ENCODE results near the gene ARG2.

Gene ARG2

GRCh38 chr14:67619446-67620216 lies at the start of gene ARG2:
ARG2 (plus strand) TSS chr14:67619920; CDS start chr14:67619978, 58 bp downstream.
- DNase-seq, result peak; percentile 89

- DNase-seq, result no peak
Observed at GRCh38 chr14:67570453-67570852, 49.3 kb upstream of the ARG2 start.

DNA sequence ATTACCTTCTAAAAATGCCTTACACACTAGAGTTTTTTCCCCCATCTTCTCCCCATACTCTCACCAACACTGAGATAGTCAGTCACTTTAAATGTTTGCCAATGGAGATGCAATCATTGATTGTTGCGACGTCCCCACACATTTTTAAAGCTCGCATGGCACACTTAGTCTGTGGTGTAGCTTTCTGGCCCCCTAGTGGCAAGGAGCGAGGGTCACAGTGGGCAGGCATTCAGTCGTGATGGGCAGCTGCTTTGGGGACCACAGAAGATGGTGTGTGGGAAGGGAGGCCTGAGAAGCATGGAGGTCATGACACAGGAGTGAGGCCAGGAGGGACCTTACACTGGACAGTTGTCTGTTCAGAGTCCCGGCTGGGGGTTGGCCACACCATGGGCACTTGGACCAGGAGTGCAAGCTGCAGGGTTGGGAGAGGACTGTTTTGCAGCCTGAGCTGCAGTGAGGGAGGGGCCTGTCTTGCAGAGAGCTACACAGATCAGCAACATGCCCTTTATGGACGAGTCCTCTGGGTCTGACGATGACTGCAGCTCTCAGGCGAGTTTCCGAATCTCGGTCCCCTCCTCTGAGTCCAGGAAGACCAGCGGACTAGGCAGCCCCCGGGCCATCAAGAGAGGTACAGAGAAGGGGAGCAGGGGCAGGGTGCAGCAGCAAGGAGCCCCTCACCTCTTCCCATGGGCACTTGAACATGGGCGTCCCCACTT lies 48.3 kb upstream of the ARG2 start:
- DNase-seq, result peak; percentile 26

GRCh38 chr14:67571991-67572323 lies 47.8 kb upstream of the ARG2 start:
- DNase-seq, result no peak

DNA sequence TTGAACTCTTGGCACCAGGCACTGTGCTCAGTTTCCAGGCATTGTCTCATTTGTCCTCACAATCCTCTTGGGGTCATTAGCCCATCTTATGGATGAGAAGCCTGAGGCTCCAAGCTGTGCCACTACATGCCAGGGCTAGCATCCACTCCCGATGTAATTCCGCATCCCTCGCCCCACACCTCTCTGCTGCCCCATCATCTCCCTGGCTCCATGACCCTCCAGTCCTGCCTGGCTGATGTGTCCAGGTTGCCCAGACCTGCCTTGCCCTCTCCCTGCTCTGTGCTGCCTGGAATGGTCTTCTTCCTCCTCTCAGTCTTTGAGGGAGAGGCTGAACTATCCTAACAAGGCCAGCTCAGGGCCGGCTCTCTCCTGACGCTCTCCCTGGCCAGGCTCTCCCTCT lies 47.1 kb upstream of the ARG2 start:
- DNase-seq, result no peak

GRCh38 chr14:67573228-67574010 lies 46.3 kb upstream of the ARG2 start:
- no peak for DNase-seq

GRCh38 chr14:67574156-67574555 lies 45.6 kb upstream of the ARG2 start:
- DNase-seq, result no peak

DNA sequence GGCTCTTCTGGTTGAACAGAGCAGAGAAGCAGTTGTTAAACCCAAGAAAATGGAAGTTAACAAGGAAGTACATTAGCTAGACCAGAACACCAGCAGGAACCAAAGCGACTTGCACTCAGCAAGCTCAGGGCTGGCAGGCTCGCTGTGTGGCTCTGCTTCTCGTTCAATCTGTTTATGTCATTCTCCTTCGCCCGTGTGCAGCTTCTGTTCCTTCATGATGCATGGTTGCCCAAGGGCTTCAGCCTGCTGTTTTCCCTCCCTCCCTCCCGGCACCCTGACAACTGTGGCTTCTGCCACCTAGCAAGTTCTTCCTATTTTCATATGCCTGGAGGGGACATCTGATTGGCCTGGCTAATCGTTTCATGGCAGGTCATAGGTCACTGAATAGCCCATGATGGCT lies 44.9 kb upstream of the ARG2 start:
- no peak for DNase-seq

DNA sequence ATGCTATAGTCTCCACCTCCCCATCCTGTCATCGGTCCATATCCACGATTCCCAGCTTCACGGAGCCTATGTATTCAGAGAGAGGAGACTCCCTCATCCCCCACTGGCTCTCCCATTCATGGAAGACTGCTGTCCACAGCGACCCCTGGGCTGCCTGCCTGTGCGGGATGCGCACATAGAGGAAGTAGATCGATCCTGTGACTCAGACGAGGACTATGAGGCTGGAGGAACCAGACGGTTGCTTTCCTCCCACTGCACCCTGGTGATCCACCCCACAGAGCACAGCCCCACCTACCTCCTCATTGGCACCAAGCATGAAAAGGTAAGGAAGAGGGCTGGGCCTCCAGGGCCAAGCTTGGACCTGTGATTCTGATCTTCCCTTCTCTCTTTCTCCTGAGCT lies 44.0 kb upstream of the ARG2 start:
- DNase-seq, result no peak

GRCh38 chr14:67576216-67576955 lies 43.3 kb upstream of the ARG2 start:
- no peak for DNase-seq

- no peak for DNase-seq
Observed at GRCh38 chr14:67577181-67577808, 42.4 kb upstream of the ARG2 start.

- DNase-seq, result no peak
Observed at GRCh38 chr14:67577909-67578749, 41.6 kb upstream of the ARG2 start.

DNA sequence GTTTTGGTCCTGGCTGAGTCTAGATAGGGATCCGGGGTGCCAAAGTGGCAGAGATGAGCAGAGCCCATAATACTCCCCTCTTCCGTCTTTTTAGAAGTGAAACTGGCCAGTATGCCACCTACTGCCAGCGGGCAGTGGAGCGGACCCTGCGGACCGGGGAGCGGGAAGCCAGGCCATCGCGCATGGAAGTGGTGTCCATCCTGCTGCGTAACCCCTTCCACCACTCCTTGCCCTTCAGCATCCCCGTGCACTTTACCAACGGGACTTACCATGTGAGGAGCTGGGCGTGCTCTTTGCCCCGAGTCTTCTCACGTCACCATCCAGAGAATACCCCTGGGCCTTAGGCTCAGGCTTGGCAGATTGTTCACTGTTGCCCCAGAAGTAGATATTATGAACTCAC lies 40.7 kb upstream of the ARG2 start:
- no peak for DNase-seq

- DNase-seq, result no peak
Observed at GRCh38 chr14:67579636-67580035, 40.1 kb upstream of the ARG2 start.

DNA sequence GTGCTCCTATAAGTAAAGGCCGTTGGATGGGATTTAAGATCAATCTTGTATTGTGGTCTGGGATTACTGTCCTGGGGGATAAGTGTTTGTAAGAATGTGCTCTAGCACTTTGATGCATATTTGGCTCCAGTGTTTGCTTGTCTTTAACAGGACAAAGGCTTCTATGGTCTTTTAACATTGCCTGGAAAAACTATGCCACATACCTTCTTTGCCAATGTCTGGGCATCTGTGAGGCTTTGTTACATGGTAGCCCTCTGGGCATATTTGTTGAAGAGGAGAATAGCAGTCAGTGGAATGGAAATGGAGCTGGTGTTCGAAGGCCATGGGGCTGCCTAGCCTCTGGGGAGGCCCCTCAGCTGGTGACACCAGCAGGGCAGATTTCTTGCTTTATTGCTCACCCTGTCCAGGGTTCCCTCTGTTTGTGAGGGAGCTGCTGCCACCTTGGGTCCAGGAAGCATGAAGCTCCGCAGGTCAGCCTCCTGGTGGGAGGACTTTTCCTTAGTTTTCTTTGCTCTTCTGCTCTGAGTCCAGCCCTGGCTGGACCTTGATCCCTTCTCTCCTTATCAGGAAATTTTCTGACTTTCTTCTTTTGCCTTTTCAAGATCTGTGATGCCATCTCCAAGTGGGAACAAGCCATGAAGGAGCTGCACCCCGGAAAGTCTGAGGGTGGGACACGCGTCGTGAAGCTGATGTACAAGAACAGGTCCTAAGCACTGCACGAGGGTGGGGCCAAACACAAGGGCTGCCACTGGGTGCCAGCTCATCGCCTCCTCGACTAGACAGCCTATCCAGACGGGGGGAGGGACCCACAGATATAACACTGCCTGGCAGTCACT lies 39.2 kb upstream of the ARG2 start:
- no peak for DNase-seq

DNA sequence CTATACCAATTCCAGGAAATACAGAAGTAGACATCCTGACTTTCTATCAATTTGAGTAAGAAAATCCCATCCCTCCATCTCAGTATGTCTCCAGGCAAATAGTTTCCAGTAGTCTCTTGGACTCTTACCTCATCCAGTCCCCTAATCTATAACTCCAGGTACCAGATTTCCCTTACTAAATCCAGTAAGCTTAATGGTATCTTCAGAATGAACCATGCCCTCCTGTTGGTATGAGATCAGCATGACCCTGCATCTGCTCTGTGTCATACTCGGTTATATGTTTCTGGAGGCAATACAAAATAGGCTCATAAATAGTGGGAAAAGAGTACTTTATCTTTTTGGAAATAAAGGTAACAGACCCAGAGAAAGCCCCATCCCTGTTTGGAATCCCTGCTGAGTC lies 38.1 kb upstream of the ARG2 start:
- no peak for DNase-seq

DNA sequence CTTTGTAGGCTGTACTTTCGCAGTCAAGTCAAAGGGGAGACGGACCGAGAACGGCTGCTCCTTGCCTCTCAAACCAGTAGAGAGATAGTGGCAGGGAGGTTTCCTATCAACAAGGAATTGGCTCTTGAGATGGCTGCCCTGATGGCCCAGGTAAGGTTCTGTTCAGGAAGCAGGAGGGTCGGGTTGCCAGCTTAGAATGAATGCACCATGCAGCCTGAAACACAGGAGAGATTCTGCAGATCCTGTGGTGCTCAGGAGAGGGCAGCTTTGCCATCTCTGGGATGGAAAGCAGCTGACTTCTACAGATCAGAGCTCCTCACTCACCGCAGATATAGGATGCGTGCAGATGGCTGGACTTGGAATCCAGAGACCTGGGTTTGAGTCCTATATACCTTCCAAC lies 37.7 kb upstream of the ARG2 start:
- DNase-seq, result no peak

DNA sequence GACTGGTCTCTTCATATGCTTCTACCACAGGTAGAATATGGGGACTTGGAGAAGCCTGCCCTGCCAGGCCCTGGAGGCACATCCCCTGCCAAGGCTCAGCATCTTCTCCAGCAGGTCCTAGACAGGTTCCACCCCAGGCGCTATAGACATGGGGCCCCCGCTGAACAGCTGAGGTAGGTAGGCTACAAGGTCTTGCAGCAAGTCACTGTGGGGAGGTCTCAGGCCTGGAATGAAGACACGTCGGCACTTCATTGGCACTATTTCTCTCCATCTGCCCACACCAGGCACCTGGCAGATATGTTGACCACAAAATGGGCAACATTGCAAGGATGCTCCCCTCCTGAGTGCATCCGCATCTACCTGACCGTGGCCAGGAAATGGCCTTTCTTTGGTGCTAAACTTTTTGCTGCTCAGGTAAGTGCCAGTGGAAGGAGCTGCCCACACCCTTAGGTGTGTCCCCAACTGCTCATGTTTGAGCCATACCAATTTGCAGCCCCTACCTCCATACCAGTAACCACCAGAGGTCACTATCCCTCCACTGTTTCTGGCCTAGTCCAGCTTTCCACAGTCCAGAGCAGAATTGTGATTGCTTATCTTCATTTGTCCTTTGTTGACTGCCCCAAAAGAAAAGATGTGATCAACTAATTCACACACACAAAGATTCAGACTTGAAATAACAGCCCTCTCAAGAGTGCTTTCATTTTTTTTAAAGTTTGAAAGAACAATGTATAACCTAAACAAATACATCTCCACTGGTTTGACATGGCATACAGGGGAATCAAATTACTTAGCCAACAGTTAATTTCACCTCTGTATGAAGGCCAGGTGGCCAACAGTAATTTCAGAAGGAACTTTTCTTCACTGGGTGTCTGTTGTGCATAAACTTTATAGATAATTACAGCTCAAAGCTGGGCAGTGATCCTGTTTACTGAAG lies 35.7 kb upstream of the ARG2 start:
- no peak for DNase-seq

GRCh38 chr14:67584978-67585377 lies 34.7 kb upstream of the ARG2 start:
- DNase-seq, result no peak

- DNase-seq, result no peak
Observed at GRCh38 chr14:67586369-67586768, 33.4 kb upstream of the ARG2 start.

Data from NK-92 treated with Interleukin-12 subunit alpha and Interleukin-12 subunit beta, amount 100 ng/mL, for 24 hours (cell line).